ENCODE measurements around the gene FNDC1.

DNA sequence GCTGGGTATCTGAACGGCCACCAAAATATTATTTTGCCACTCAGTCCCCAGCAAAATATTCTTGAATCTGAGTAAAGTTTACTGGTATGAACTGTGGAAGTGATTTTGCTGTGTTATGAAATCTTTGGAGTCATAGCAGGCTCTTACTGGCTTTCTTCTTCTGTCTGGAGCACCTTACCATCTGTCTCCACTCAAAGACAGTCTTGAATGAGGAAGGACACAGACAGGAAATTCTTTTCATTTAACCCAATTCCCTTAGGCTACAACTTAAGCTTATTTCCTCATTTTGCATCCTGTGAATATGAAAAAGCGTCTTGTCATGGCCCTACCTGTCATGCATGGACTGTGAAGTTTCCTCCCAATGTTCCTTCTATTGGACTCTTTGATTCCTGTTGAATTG is 24.7 kb downstream of the FNDC1 start:
- TF ChIP-seq, protein P1, sequence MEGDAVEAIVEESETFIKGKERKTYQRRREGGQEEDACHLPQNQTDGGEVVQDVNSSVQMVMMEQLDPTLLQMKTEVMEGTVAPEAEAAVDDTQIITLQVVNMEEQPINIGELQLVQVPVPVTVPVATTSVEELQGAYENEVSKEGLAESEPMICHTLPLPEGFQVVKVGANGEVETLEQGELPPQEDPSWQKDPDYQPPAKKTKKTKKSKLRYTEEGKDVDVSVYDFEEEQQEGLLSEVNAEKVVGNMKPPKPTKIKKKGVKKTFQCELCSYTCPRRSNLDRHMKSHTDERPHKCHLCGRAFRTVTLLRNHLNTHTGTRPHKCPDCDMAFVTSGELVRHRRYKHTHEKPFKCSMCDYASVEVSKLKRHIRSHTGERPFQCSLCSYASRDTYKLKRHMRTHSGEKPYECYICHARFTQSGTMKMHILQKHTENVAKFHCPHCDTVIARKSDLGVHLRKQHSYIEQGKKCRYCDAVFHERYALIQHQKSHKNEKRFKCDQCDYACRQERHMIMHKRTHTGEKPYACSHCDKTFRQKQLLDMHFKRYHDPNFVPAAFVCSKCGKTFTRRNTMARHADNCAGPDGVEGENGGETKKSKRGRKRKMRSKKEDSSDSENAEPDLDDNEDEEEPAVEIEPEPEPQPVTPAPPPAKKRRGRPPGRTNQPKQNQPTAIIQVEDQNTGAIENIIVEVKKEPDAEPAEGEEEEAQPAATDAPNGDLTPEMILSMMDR (IDR thresholded peaks at IDR 0.05) = no peak
- TF ChIP-seq EZH2 (IDR thresholded peaks at IDR 0.05) (no peak), EZH2phosphoT487 (IDR thresholded peaks at IDR 0.05) (no peak)

All from neural progenitor cell (in vitro differentiated cells).